Panc1 (cell line): ENCODE results near the gene PSMB2. TPM values are rescaled to one million over a fixed set of nuclear protein-coding genes. Genes with fewer than 3 reads are reported as not detected.
A peak's percentile ranks its signal among the peaks of the same experiment; 100 is the strongest.

Experiments used
- ATAC-seq: fragments of 200-7000 bp; cut with Tn5 transposase; 2 replicates; pipeline ENCODE4 v1.9.1; 2020; ENCODE audit warnings: mild to moderate bottlenecking, moderate library complexity
- BruUV-seq: library from RNA; stranded (reverse); fragments of 400-500 nt; replicated peaks from 2 replicates; lab custom pipeline; 2021; lab: Mats Ljungman, UMichigan
- CTCF ChIA-PET: fragments of 300-600 bp; sonication (Branson Sonifier 250); formaldehyde crosslinking; loops from one replicate; lab custom pipeline; 2022; ENCODE audit warnings: antibody characterized with exemption; lab: Charles Lee
- POLR2A ChIA-PET: fragments of 300-600 bp; sonication (Branson Sonifier 250); formaldehyde crosslinking; loops from one replicate; lab custom pipeline; 2022; ENCODE audit warnings: antibody characterized with exemption; lab: Charles Lee
- DNase-seq: peaks from one replicate; pipeline ENCODE4 v3.0.0-alpha.2; 2010; ENCODE audit warnings: low read depth, low spot score
- H3K27ac ChIP-seq: 2 replicates; pipeline ENCODE4 v1.5.1; 2011; ENCODE audit warnings: mild to moderate bottlenecking, low read length, inconsistent platforms
- H3K27me3 ChIP-seq: fragments of 200-500 bp; sonication (Bioruptor generic); 2 replicates; pipeline ENCODE4 v1.6.0; 2014; ENCODE audit warnings: low read length, inconsistent platforms; ENCODE audit not compliant: control insufficient read depth, insufficient read depth
- H3K36me3 ChIP-seq: fragments of 200-500 bp; sonication (Bioruptor generic); 2 replicates; pipeline ENCODE4 v1.5.1; 2014; ENCODE audit warnings: inconsistent platforms, mild to moderate bottlenecking, low read length, moderate library complexity; ENCODE audit not compliant: control insufficient read depth, insufficient read depth
- H3K4me1 ChIP-seq: 2 replicates; pipeline ENCODE4 v1.5.1; 2011; ENCODE audit warnings: inconsistent platforms, mild to moderate bottlenecking, low read length, moderate library complexity; ENCODE audit not compliant: control insufficient read depth, insufficient read depth
- H3K4me3 ChIP-seq, 2 experiments: 2 replicates each; pipeline ENCODE4 v1.5.1; 2011 to 2012; ENCODE audit warnings: low read depth in 2 of 2, low read length in 2 of 2, mild to moderate bottlenecking in 2 of 2, inconsistent platforms in 1 of 2, moderate library complexity in 1 of 2
- H3K9me3 ChIP-seq: fragments of 200-500 bp; sonication (Bioruptor generic); 2 replicates; pipeline ENCODE4 v1.5.1; 2014; ENCODE audit warnings: low read depth, mild to moderate bottlenecking, inconsistent platforms, low read length, moderate library complexity; ENCODE audit not compliant: control insufficient read depth, insufficient read depth
- CTCF ChIP-seq: fragments of 450-650 bp; IDR thresholded peaks from 2 replicates; pipeline ENCODE4 v1.5.1; 2017; ENCODE audit warnings: mild to moderate bottlenecking
- POLR2AphosphoS5 ChIP-seq: IDR thresholded peaks from 2 replicates; pipeline ENCODE4 v1.6.1; 2012; ENCODE audit warnings: mild to moderate bottlenecking, low read depth, low read length, moderate library complexity
- REST ChIP-seq, 2 experiments: IDR thresholded peaks; 2 replicates each; pipeline ENCODE4 v1.6.1; 2011 to 2012; ENCODE audit warnings: low read depth in 2 of 2, control low read depth in 1 of 2, low read length in 1 of 2, mild to moderate bottlenecking in 1 of 2, moderate library complexity in 1 of 2; ENCODE audit not compliant: insufficient read depth in 1 of 2
- SIN3A ChIP-seq: IDR thresholded peaks from 2 replicates; pipeline ENCODE4 v1.6.1; 2012; ENCODE audit warnings: low read depth, mild to moderate bottlenecking, low read length, moderate library complexity, borderline replicate concordance; ENCODE audit not compliant: insufficient read depth
- TCF7L2 ChIP-seq: IDR thresholded peaks from 2 replicates; pipeline ENCODE4 v1.6.1; 2011; ENCODE audit warnings: mild to moderate bottlenecking, low read depth, low read length, inconsistent platforms
- in situ Hi-C: cut with HindIII; loops from 2 replicates; pipeline ENCODE4 v1.10.0; 2016; ENCODE audit warnings: low sequenced_read_pairs, low pct_unique_long_range_greater_than_20kb
- intact Hi-C: fragments of 100-400 bp; cut with micrococcal nuclease; formaldehyde crosslinking; loops from one replicate; pipeline ENCODE4 v1.10.0; 2022; ENCODE audit not compliant: unreplicated experiment
- total RNA-seq: library from RNA; stranded (reverse); gene quantifications from one replicate; pipeline ENCODE4 v1.2.1, GENCODE V29; 2021; ENCODE audit not compliant: unreplicated experiment

The PSMB2 gene
- total RNA-seq, 1 experiment from 2014 or later = 95.0 TPM

GRCh38 chr1:35595684-35596083 lies 45.6 kb downstream of the PSMB2 start:
- Histone ChIP-seq H3K36me3 (peaks cover 4% of the 10 kb centered on the region), H3K27ac (no peak overlapping the region), H3K27me3 (no peaks in the 10 kb centered on the region), H3K4me3 (no peak overlapping the region), H3K4me1 (no peaks in the 10 kb centered on the region), H3K9me3 (no peaks in the 10 kb centered on the region)
- intact Hi-C loops = no loop called here
- no TSS peak for BruUV-seq
- POLR2A ChIA-PET = no interaction called here
- in situ Hi-C loops = no loop called here
- DNase-seq (no peak), ATAC-seq (peak; percentile 18; the same call in 1 of the 2 replicates)
- TF ChIP-seq TCF7L2 = no peak
- TF ChIP-seq CTCF = no peak
- 0 out of 2 replicates have a peak, but pooled peaks have one; percentile 43 for TF ChIP-seq POLR2AphosphoS5
- no peak for TF ChIP-seq SIN3A
- TF ChIP-seq REST (IDR thresholded peaks at IDR 0.05; ENCODE audit: insufficient read depth in 1 of 2, low read depth in 2 of 2, low read length in 1 of 2) = no peak
- CTCF ChIA-PET = no interaction called here

- Histone ChIP-seq H3K4me1 (no peaks in the 10 kb centered on the region), H3K27ac (no peak overlapping the region), H3K27me3 (no peaks in the 10 kb centered on the region), H3K4me3 (no peak overlapping the region), H3K9me3 (no peaks in the 10 kb centered on the region), H3K36me3 (no peaks in the 10 kb centered on the region; the same call in 1 of the 2 replicates)
- in situ Hi-C loops = no loop called here
- ATAC-seq (no peak; the same call in 1 of the 2 replicates), DNase-seq (no peak)
- CTCF ChIA-PET = interaction anchor here (0.6 to 1.6 kb wide), 2 partner anchors 9 to 133 kb away, joined by 3 to 5 read pairs; no protein-coding TSS in a partner anchor
- intact Hi-C loops = no loop called here
- BruUV-seq = no TSS peak
- TF ChIP-seq POLR2AphosphoS5 (no peak), SIN3A (no peak), CTCF (no peak), REST (IDR thresholded peaks at IDR 0.05; ENCODE audit: insufficient read depth in 1 of 2, low read depth in 2 of 2, low read length in 1 of 2) (no peak), TCF7L2 (no peak)
- POLR2A ChIA-PET = no interaction called here
Measured at GRCh38 chr1:35594005-35594760, 47.1 kb downstream of the PSMB2 start.
